Measurements from ENCODE around the gene TMEM185B.
"Not testable (repeated sequence)": the region's sequence is repeated elsewhere in the genome, so short reads cannot be mapped to it uniquely, and the experiment has no call there.

The TMEM185B gene

DNA sequence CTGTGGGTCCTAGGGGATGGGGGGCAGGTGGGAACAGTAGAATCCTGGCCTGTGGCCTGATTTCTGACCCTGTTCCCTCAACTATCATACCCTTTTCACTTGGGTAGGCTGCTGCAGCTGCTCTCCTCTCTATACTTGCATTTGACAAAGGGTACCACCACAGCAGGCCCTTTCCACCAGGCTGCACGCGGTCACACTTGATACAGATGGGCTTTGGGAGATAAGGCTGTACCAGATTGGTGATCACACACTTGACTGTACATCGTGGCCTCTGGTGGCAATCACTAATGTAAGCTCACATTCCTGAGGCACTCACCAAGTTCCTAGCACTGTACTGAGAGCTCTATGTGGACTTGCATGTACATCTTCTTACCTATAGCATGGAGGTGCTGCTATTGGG is 27.9 kb upstream of the TMEM185B start:
- DNase-seq = no peak

DNA sequence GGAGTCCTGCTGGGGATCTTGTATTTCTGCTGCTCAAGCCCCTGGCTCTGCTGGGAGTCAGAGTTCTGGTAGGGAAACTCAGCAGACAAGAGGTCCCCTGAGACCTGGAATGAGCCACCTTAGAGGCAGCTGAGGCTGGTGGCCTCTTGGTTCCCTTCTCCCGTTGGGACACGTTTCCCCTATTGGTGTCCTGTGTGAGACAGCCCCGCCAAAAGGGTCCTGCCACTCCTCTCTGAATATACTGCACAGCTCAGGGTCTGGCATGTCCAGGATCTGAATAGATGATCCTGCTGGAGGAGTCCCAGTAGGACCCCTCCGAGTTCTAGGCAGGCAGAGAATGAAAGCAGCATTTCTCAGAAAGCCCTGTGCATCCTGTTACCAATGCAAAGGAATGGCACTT is 27.4 kb upstream of the TMEM185B start:
- no peak for DNase-seq

DNA sequence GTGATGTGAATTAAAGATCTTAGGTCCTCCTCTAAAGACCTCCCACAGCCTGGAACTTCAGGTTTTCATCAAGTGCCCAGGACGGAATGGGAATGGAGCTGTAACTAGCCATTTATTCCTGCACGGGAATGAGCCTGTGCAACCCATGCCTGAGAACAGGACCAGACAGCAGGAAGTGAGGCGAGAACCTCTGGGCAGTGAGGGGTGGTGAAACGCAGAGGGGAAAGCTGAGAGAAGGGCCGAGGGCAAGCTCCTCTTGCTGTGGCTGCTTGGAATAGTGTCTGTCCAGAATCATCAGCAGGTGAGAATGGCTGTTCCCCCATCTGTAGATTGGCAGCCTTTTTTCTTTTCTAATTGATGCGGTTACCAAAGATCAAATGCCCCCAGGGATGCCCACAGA is 24.7 kb upstream of the TMEM185B start:
- no peak for DNase-seq

DNA sequence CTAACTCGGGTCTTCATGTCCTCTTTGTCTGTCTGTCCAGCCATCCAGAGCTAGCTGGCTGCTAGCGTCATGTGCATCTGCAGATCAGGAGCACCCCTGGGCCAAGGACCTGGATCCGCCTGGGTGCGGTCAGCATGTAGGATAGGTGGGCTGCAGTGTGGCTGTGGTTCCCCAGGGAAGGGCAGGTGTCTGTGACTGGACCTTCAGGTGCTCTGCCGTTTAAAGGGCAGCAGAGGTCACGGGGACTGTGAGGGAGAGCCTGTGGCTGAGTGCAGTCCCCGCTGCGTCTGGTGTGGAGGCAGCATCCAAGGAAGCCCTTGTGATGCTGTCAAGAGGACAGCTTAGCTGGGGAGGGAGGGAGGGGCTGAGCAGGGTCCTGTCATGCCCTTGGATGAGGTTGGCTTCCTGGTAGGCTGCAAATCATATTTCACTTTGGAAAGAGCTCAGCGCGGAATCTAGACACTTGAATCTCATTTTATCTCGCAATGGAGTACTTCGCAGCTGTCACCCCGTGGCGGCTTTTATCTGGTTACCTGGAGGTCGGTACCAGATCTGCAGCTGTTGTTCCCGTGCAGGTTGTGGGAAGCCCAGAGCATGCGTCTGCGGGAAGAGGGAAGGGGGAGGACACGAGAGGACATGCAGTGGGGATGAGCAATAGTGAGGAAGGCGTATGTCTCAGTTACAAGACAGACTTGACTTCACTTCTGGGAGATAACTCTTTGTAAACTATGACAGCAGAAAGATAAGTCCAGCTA is 23.5 kb upstream of the TMEM185B start:
- DNase-seq = no peak

DNA sequence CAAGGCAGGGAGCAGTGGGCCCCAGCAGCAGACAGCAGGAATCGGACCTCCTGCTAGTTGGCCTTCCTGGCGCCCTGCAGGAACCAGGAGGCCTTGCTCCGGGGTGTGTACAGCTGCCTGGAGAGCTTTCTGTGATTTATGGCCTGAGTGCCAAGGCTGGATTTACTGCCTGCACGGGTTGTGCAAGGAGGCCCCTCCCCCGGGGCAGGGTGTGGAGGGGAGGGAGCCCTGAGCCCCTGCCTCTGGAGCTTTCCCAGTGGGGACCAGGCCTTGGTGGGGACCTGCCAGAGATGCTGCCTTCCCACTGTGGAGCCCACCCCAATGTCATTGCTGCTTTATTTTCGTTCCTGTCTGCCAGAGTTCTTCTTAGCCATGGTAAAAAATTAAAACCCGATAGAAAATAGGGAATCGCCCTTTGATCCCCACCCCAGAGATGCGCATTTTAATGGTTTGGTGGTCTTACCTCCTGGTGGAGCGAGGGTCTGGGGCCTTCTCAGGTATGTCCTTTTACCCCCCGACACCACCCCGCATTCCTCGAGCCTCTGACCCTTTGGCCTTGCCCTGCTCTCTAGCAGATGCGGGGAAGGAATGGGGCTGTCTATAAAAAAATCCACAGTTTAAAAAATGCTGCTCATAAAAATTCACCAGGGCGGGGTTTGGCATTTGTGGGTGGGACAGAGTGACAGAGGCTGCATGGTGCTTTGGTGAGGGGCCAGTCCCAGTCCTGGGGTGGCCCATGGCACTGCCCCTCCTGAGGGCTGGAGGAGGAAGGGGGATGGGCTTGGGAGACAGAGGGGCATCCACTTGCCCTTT is 22.5 kb upstream of the TMEM185B start:
- no peak for DNase-seq

DNA sequence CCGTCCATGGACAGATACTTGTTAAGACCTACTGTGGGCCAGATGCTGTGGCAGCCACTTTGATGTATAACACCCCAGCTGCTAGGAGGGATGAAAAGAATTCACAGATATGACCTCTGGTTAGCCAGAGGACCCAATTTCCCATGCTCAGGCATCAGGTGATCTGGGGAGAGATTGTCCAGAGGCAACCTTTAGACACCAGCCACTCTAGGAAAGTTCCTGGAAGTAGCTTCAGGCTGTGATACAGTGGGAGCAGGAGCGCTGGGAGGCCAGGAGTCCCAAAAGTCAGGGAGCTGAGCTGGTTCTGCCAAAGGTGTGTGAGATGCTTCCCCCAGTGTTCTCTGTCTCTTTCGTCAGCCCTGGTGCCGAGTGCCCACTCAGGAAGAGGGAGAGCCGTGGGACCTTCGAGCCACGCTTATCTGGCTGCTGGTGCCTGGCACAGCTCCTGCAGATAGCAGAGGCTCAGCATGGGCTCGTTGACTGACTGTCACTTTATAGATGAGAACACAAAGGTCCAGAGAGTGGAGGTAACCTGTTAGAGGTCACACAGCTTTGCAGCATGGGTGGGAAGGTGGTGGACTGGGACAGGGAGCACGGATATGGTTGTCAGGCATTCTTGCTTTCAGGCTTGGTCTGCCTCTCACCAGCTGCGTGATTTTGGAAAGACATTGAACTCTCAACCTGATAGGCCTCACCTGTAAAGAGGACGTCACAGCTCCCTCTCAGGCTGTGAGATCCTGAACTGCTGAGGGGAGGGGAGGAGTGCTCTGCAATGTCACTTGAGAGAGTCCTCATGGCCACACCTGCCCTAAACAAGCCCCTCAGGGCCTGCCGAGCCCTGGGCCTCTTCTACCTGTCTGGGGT is 21.7 kb upstream of the TMEM185B start:
- DNase-seq = no peak

DNA sequence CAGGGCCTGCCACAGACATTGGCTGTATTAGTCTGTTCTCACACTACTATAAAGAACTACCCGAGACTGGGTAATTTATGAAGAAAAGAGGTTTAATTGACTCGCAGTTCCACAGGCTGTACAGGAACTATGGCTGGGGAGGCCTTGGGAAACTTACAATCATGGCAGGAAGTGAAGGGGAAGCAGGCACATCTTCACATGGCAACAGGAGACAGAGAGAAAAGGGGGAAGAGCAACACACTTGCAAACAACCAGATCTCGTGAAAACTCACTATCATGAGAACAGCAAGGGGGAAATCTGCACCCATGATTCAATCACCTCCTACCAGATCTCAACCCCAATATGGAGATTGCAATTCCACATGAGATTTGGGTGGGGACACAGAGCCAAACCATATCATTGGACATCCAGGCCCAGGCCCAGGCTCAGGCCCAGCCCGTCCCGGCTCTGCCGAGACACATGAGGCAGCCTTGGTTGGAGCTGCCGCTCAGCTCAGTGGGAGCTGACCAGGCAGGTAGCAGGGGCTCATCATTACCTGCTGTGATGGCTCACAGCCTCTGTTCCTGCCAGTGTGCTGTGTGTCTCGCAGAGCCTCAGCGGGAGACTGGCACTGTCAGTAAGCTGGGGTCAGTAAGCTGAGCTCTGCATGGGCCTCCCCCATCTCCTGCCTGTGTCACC is 20.8 kb upstream of the TMEM185B start:
- DNase-seq = no peak

DNA sequence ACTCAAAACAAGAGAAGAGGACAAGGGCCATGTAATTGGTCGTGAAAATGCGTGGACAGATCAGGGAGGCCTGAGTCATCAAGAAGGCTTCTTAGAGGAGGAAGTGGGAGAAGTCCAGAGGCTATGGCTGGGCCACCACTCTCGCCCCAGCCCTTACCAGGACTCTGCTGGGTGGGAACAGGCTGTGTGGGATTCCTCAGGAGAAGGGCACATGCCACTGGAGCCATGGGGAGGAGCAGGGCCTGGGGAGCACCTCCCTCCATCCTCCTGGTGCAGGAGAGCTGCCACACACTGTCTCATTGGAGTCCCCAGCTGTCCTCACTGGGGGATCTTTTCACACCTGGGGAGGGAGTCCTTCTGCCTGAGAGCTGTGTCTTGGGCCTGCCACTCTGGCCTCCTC is 20.0 kb upstream of the TMEM185B start:
- DNase-seq = no peak

DNA sequence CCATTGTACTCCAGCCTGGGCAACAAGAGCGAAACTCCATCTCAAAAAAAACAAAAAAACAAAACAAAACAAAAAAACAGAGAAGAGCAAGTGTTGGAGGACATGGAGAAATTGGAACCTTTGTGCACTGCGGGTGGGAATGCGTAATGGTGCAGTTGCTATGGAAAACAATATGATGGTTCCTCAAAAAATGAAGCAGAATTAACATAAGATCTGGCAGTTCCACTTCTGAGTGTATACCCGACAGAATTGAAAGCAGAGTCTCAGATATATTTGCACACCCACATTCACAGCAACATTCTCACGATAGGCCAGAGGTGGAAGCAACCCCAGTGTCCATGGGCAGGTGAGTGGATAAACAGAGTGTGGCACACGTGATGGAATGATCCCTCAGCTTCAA is 18.5 kb upstream of the TMEM185B start:
- no peak for DNase-seq

DNA sequence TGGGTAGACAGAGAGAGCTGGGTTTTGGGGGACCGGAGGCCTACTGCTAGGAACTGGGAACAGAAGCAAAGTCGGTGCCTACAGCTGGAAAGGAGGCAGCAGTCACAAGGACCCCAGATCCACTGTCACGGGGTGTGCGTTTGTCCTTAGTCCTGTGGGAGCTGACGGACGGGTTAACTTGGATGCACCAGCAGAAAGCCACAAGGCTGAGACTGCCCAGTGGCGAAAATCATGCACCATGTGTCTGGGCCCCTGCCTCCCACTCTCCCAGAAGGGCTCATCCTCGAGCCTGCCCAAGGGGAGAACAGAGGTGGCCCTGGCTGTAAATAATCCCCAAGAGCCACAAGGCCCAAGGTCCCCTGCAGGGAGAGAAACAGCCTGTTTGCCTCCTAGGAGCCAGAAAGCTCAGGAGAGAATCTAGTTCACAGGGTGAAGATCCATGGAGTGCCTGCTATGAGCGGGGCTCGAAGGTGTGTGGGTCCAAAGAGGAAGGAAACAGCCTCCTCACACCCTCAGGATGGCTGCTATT is 17.8 kb upstream of the TMEM185B start:
- no peak for DNase-seq

DNA sequence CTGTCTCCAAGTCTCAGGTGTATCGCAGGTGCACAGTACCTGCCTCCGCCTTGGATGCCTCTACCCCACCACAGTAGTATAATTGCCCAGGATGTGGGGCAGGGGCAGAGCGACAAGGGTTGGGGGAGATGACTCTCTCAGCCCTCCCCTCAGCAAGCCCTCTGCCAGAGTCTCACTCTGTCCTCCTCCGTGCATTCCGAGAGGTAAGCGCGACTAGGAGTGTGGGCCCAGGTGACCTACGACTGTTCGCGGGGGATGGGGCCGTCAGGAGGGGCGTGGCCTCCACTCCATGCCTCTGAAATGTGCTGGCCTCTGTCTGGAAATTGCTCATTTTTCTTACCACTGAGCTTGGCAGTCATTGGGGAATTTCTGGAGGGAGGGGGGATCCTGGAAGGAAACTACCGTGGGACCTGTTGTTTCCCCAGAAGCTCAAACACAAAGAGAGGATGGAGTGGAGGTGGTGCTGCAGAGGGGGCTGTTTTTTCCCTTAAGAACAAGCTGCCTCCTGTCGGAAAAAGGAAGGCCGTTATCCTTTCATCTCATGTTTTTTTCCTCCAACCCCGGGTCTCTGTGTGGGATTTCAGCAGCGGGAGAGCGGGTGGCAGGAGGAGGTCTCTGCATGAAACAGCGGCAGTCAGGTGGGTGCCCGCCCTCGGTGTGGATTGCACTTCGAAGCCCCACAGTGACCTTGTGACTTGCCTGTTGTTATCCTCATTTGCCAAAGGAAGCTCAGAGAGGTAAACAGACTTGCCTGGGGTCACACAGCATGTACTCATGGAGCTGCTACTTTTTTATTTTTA is 16.5 kb upstream of the TMEM185B start:
- DNase-seq = no peak

DNA sequence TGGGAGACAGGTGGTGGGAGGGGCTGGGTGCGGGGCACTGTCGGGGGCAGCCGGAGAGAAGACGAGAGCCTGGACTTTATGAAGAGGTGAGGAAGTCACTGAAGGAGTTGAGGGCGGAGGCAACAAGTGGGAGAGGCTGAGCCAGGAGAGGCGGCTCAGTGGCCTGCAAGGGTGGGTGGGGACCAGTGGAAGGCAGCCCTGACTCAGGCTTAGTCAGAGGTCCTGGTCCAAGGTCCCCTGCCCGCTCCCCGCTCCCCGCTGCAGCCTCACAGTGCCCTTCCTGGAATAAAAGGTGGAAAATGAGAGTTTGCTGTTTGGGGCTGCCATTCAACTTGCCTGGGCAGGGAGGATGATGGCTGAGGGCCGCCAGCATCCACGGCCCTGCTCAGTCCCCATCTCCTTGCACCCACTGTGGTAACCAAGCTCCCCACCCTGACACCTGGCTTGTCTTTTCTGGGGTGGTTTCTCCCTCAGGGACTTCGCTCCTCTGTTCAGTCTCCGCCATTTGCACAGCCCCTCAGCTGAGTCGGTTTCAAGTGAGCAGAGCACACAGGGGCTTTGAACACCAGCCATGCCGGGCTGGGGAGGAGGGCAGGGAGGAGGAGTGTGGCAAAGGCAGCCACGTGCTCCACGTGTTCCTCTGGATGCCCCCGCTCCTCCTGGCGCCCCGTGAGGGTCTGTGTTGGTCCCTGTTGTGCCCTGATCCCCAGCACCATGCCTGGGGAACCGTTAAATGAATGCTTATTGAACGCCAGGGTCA is 15.7 kb upstream of the TMEM185B start:
- no peak for DNase-seq

DNA sequence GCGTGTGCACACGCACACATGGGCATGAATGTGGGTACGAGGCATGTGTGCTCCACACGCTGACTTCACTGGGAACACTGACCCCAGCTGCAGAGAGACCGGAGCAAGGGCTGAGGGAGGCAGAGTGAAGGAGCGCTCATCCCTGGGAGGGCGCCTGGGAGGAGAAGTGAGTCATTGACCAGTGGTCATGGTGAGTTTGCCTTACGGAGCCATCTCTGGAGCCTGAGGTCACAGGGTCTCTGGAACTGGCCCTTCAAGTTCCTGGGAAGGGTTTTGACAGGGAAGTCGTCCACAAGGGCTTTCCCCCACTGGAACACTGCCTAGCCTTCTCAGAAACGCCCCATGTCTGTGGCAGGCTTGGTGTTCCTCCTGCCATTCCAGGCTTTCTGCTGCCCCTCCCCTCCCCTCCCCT is 14.3 kb upstream of the TMEM185B start:
- no peak for DNase-seq

DNA sequence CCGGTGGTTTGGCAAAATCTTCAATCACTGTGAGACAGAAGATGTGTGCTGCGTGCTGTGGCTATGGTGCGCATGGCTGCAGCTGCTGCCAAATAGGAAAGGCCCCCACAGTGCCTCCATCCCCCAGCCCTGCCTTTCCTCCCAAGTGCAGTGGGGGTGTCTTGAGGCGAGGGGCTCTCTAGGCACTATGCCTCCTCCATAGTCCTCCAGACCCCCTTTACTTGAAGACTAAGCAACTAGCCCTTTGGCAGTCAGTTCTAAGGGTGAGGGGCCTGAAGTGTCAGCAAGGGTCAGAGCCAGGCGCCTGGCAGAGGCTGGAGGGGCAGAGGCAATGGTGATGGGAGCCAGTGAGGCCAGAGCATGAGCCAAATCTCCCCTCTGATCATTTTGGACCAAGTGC is 13.6 kb upstream of the TMEM185B start:
- no peak for DNase-seq

DNA sequence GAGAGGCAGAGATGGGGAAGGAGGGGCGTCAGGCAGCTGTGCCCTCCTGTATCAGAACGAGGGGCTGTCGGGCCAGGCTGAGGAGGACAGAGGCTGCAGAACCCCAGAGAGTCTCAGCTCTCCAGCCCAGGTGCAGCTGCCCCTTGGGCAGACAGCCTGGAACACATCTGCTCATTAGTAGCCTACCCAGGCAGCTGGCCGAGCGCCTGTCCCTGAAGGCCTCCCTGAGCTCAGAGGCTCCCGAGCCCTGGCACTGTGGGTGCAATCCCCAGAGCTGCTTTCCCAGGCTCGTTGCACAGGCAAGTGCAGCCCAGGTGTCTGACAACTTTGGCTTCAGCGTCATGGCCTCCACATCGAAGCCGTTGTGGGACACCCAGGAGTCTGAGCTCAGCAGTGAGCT is 13.1 kb upstream of the TMEM185B start:
- no peak for DNase-seq

DNA sequence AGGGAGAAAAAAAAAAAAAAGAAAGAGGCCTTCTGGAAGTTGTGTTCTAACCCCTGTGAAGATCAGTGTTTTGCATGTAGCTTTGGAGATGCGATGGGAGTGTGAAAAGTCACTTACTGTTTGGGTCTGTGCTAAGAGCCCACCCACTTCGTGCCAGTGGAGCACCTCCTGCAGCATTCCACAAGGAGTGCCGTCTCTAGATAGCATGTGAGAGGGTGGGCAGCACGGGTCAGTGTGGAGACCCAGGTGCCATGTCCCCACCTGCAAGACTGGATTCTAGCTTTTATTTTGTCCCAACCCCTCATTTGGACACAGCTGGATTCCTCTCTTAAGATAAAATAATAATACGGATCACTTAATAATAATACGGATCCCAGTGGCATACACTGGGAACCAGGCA is 12.5 kb upstream of the TMEM185B start:
- no peak for DNase-seq

DNA sequence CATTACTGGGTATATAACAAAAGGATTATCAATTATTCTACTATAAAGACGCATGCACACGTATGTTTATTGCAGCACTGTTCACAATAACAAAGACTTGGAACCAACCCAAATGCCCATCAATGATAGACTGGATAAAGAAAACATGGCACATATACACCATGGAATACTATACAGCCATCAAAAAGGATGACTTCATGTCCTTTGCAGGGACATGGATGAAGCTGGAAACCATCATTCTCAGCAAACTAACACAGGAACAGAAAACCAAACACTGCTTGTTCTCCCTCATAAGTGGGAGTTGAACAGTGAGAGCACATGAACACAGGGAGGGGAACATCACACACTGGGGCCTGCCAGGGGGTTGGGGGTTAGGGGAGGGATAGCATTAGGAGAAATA is 12.0 kb upstream of the TMEM185B start:
- not testable (repeated sequence) for DNase-seq

DNA sequence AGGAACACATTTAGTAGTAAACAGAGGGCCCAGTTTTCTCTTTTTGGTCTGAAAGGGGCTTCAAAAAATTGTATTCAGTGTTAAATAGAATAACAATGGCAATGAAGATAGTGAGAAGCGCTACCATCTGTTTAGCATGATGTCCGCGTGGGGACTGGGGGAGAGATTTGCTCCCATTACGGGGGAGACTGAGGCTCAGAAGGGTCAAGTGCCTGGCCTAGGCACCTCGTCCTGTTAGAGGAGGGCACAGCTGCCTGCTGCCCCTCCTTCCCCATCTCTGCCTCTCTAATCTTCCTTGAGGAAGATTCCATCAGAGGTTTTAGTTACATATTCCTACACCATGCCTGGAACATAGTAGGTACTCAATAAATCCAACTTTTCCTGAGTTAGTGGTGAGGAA is 10.1 kb upstream of the TMEM185B start:
- no peak for DNase-seq

DNA sequence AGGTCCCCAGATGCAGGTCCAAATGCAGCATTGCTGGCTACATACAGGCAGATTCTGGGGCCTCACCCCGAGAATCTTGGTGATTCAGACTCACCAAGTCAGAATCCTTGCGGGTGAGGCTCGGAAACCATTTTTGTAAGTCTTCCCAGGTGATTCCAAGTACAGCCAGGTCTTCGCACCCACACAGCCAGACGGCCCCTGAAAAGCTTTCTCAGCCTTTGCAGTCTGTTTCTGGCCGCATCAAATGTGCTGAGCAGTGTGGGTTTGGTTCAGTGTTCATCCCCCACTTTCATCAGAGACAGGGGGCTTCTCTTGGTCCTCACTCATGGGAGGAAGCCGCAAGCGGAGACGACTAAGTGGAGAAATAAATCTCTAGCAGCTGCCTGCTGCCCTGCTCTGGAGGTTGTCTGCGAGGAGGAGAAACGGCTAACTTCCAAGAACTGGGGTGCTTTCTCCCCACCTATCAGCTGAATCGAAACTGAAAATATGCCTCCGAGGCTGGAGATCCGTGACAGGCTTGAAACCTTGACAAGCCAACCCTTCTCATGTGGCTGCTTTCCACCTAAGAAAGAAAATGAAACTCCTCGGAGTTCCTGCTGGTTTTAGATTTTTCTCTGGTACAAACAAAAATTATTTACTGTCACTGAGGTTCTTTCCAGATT is 8.9 kb upstream of the TMEM185B start:
- DNase-seq = peak; percentile 49

DNA sequence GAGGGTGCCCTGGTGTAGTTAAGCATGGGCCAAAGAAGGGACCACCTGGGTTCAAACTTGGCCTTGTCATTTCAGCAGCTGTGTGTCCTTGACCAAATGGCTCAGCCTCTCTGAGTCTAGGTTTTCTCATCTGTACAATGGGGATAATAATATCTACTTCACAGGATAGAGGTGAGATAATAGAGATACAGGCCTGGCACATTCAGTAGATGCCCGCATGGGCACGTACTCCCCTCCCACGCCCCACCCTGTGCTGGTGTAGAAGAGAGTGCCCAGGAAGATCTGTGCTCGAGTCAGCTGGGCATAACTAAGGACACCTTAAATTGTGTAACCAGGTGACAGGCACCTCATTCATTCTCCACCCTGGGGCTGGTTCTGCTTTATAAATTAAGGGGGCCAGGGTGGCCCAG is 8.4 kb upstream of the TMEM185B start:
- DNase-seq = no peak
